ENCODE results near the gene STX12.

DNA sequence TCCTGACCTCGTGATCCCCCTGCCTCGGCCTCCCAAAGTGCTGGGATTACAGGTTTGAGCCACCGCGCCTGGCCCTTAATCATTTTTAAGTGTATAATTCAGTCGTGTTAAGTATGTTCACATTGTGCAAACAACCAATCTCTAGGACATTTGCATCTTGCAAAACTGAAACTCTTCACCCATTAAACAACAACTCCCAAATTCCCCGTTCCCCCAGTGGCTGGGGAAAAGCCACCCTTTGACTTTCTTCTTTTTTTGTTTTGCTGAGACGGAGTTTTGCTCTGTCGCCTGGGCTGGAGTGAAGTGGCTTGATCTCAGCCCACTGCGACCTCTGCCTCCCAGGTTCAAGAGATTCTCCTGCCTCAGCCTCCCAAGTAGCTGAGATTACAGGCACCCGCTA is 92.8 kb downstream of the STX12 start:
- TF ChIP-seq, protein P1, sequence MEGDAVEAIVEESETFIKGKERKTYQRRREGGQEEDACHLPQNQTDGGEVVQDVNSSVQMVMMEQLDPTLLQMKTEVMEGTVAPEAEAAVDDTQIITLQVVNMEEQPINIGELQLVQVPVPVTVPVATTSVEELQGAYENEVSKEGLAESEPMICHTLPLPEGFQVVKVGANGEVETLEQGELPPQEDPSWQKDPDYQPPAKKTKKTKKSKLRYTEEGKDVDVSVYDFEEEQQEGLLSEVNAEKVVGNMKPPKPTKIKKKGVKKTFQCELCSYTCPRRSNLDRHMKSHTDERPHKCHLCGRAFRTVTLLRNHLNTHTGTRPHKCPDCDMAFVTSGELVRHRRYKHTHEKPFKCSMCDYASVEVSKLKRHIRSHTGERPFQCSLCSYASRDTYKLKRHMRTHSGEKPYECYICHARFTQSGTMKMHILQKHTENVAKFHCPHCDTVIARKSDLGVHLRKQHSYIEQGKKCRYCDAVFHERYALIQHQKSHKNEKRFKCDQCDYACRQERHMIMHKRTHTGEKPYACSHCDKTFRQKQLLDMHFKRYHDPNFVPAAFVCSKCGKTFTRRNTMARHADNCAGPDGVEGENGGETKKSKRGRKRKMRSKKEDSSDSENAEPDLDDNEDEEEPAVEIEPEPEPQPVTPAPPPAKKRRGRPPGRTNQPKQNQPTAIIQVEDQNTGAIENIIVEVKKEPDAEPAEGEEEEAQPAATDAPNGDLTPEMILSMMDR (IDR thresholded peaks at IDR 0.05): no peak
- no peak for TF ChIP-seq POLR2A (IDR thresholded peaks at IDR 0.05)

All from lower leg skin (tissue), 3 donors.